Stimulated activated CD8-positive, alpha-beta memory T cell treated with anti-CD3 and anti-CD28 coated beads, Interleukin-4, amount 100 ng/mL, for 48 hours (primary cell): ENCODE measurements around the gene TRHDE.
"Not testable (repeated sequence)": the region's sequence is repeated elsewhere in the genome, so short reads cannot be mapped to it uniquely, and the experiment has no call there.

ENCODE experiments used
- DNase-seq: peaks from one replicate; pipeline ENCODE4 v3.0.0-alpha.2; 2020

The TRHDE gene

GRCh38 chr12:72673853-72674252, 401.7 kb downstream of the TRHDE start:
- DNase-seq, result no peak

- DNase-seq, result no peak
Observed at GRCh38 chr12:72676556-72676955, 404.4 kb downstream of the TRHDE start.

GRCh38 chr12:72677139-72677538, 405.0 kb downstream of the TRHDE start:
- DNase-seq, result no peak

- no peak for DNase-seq
Observed at GRCh38 chr12:72677846-72678245, 405.7 kb downstream of the TRHDE start.

- no peak for DNase-seq
Observed at GRCh38 chr12:72679147-72679757, 407.1 kb downstream of the TRHDE start.

- no peak for DNase-seq
Observed at GRCh38 chr12:72681028-72681427, 408.9 kb downstream of the TRHDE start.

- no peak for DNase-seq
Observed at GRCh38 chr12:72684491-72684890, 412.3 kb downstream of the TRHDE start.

- DNase-seq, result no peak
Observed at GRCh38 chr12:72692338-72692737, 420.2 kb downstream of the TRHDE start.

- DNase-seq, result no peak
Observed at GRCh38 chr12:72694193-72694592, 422.0 kb downstream of the TRHDE start.

GRCh38 chr12:72699362-72699761, 427.2 kb downstream of the TRHDE start:
- DNase-seq, result no peak

- not testable (repeated sequence) for DNase-seq
Observed at GRCh38 chr12:72712025-72712424, 439.9 kb downstream of the TRHDE start.

- no peak for DNase-seq
Observed at GRCh38 chr12:72716221-72716620, 444.1 kb downstream of the TRHDE start.

GRCh38 chr12:72717036-72717435, 444.9 kb downstream of the TRHDE start:
- no peak for DNase-seq
